ENCODE data around the gene MEF2B.
"Not testable (repeated sequence)": the region's sequence is repeated elsewhere in the genome, so short reads cannot be mapped to it uniquely, and the experiment has no call there.

MEF2B gene

DNA sequence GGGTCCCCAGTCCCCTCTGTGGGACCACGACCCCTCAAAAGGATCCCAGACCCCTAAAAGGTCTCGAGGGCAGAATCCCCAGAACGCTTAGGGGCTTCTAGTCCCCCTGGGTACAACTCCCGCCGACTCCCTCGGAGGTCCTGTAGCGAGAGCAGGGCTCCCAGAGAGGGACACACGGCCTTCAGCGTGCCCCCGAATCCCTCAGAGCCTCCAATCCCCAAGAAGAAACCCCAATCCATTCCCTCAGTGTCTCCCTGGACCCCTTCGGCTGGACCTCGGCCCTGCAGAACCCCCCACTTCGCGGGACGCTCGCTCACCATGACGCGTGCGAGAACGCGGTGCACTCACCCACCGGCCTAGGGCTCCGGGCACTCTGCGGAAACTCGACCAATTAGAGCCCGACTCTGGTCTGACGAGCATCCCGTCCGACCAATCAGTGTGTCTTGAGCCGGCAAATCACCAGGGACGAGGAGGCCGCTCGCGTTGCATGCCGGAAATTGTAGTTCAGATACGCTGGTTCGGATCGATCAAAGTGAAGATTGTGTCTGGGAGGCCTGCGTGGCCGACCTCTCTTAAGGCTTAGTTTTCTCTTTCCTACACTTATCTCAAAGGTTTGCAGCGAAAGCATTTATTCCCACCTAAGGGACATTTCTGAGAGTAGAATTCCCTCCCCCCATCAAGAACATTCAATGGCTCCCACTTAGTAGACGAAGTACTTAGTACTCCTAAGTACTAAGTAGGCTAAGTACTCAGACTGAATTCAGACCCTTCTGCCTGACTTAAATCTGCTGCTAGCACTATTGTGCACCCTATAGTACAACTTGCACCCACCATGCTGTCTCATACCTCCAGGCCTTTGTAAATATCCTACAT, 31.7 kb downstream of the MEF2B start, which contains the start of gene TMEM161A:
TMEM161A (minus strand) TSS at position 370 of the 873 bp plus-strand sequence; CDS start at position 320, 50 bp downstream.
- Histone ChIP-seq H3K27ac (ENCODE audit: low read depth, low read length) (no peak within 1 kb of the TSS), H3K36me3 (ENCODE audit: control insufficient read depth, insufficient read depth, low read length) (no peaks in the 10 kb centered on the region), H3K4me1 (ENCODE audit: control insufficient read depth, insufficient read depth, low read length) (peaks cover 7% of the 10 kb centered on the region), H3K9me3 (ENCODE audit: control insufficient read depth, insufficient read depth, low read length) (no peaks in the 10 kb centered on the region), H3K27me3 (ENCODE audit: control insufficient read depth, insufficient read depth, low read length) (peaks cover 13% of the 10 kb centered on the region), H3K4me3 (ENCODE audit: low read depth, low read length) (peak within 1 kb of the TSS; percentile 91), H3K9ac (ENCODE audit: low read depth, low read length) (peak within 1 kb of the TSS; percentile 70)

DNA sequence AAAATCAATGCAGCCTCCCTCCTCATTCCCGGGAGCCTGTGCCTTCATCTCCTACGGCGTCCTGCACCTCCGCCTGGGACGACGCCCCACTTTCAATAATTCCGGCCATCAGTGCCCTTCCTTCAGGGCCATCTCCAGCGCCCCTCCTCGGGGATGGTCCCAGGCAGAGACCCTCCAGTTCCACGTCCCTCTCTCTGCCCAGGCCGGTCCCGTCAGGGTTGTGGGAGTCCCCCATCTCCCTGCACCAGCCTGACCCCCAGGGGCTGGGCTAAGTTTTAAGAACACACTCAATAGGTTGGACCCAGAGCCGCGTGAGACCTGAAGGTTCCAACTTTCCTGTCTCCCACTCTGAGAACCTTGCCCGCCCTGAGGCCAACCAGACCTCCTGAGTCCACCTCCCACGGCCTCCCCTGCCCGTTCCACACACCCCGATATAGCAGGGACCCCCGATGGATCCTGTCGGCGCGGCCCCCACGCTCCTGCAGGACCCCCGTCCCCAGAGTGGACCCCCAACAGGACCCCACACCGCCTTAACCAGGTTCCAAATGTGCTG, 32.4 kb downstream of the MEF2B start:
- peaks cover 2% of the 10 kb centered on the region; the same call in 1 of the 2 replicates for H3K36me3 ChIP-seq (ENCODE audit: control insufficient read depth, insufficient read depth, low read length)
- peak overlapping the region; percentile 70; the same call in 1 of the 2 replicates for H3K9ac ChIP-seq (ENCODE audit: low read depth, low read length)
- peaks cover 13% of the 10 kb centered on the region for H3K27me3 ChIP-seq (ENCODE audit: control insufficient read depth, insufficient read depth, low read length)
- no peak overlapping the region for H3K27ac ChIP-seq (ENCODE audit: low read depth, low read length)
- H3K4me3 ChIP-seq (ENCODE audit: low read depth, low read length), result peak overlapping the region; percentile 91
- no peaks in the 10 kb centered on the region; the same call in 1 of the 2 replicates for H3K9me3 ChIP-seq (ENCODE audit: control insufficient read depth, insufficient read depth, low read length)
- peaks cover 7% of the 10 kb centered on the region for H3K4me1 ChIP-seq (ENCODE audit: control insufficient read depth, insufficient read depth, low read length)

DNA sequence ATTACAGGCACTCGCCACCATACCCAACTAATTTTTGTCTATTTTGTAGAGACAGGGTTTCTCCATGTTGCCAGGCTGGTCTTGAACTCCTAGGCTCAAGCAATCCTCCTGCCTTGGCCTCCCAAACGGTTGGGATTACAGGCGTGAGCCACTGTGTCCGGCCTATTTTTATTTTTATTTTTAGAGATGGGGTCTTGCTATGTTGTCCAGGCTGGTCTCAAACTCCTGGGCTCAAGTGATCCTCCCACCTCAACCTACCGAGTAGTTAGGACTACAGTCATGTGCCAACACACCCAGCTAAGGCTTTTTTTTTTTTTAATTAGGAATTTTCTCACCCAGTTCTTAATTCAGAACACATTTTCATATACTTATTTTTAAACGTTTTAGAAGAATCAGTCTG, 34.4 kb downstream of the MEF2B start:
- H3K36me3 ChIP-seq (ENCODE audit: control insufficient read depth, insufficient read depth, low read length); H3K9me3 ChIP-seq (ENCODE audit: control insufficient read depth, insufficient read depth, low read length); H3K9ac ChIP-seq (ENCODE audit: low read depth, low read length); H3K4me1 ChIP-seq (ENCODE audit: control insufficient read depth, insufficient read depth, low read length); H3K27me3 ChIP-seq (ENCODE audit: control insufficient read depth, insufficient read depth, low read length); H3K27ac ChIP-seq (ENCODE audit: low read depth, low read length); H3K4me3 ChIP-seq (ENCODE audit: low read depth, low read length): not testable (repeated sequence)

DNA sequence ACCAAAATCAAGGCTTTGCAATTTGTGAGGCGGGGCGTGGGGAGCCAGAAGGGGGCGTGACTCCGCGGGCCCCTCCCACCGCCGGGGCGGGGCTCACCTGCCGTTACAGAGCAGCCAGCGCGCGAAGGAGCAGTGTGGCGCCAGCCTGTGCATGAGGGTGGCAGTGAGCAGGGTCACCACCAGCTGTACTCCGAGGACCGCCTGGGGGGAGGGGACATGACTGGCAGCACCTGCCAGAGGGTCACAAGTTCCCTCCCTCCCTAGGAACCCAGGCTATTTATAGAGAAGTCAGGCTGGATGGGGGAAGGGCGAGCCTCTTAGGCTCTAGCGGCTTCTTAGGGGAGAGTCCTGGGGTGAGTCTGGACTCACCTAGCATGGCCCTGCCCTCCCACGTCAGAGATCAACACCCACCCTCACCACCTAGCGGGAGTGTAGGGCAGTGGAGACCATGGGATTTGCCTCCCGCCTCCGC, 35.3 kb downstream of the MEF2B start:
- Histone ChIP-seq H3K4me1 (ENCODE audit: control insufficient read depth, insufficient read depth, low read length) (peaks cover 7% of the 10 kb centered on the region), H3K9me3 (ENCODE audit: control insufficient read depth, insufficient read depth, low read length) (peaks cover 8% of the 10 kb centered on the region), H3K36me3 (ENCODE audit: control insufficient read depth, insufficient read depth, low read length) (peaks cover 8% of the 10 kb centered on the region), H3K9ac (ENCODE audit: low read depth, low read length) (no peak overlapping the region), H3K27me3 (ENCODE audit: control insufficient read depth, insufficient read depth, low read length) (peaks cover 9% of the 10 kb centered on the region), H3K27ac (ENCODE audit: low read depth, low read length) (no peak overlapping the region), H3K4me3 (ENCODE audit: low read depth, low read length) (peak overlapping the region; percentile 52)

DNA sequence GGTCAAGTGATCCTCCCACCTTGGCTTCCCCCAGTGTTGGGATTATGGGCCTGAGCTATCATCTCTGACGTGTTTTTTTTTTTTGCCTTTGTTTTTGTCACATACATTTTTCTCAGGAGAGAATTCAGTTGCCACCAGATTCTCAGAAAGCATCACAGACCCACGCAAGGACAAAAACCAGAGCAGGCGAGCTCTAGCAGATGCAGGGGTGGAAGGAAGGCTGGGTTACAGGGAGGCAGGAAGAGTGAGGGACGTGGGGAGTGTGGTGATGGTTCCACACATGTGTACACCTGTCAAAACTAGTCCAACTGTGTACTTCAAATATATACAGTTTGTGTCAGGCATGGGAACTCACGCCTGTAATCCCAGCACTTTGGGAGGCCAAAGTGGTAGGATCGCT, 36.1 kb downstream of the MEF2B start:
- Histone ChIP-seq H3K27ac (ENCODE audit: low read depth, low read length) (no peak overlapping the region), H3K36me3 (ENCODE audit: control insufficient read depth, insufficient read depth, low read length) (peaks cover 8% of the 10 kb centered on the region), H3K27me3 (ENCODE audit: control insufficient read depth, insufficient read depth, low read length) (peaks cover 9% of the 10 kb centered on the region), H3K9me3 (ENCODE audit: control insufficient read depth, insufficient read depth, low read length) (peaks cover 8% of the 10 kb centered on the region), H3K4me1 (ENCODE audit: control insufficient read depth, insufficient read depth, low read length) (peaks cover 7% of the 10 kb centered on the region), H3K4me3 (ENCODE audit: low read depth, low read length) (no peak overlapping the region), H3K9ac (ENCODE audit: low read depth, low read length) (no peak overlapping the region)

DNA sequence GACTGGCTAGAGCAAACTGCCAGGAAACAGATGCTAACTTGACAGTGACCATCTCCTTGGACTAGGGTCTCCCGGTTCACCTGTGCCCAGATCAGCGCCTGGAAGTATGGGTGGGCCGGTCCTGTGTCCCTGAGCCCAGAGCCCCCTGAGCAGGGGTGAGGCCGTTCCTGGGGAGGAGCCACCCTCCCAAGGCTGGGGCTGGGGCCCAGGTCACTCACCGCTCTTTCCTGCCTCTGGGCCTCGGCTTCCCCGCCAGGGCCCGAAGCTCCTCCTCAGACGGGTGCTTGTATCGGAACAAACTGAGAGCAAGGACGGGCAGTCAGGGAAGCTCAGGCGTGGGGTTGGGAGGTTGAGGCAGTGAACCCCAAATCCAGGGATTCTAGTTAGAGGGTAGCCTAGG, 37.2 kb downstream of the MEF2B start:
- peaks cover 9% of the 10 kb centered on the region for H3K27me3 ChIP-seq (ENCODE audit: control insufficient read depth, insufficient read depth, low read length)
- peaks cover 8% of the 10 kb centered on the region for H3K9me3 ChIP-seq (ENCODE audit: control insufficient read depth, insufficient read depth, low read length)
- H3K36me3 ChIP-seq (ENCODE audit: control insufficient read depth, insufficient read depth, low read length), result peaks cover 9% of the 10 kb centered on the region
- H3K4me1 ChIP-seq (ENCODE audit: control insufficient read depth, insufficient read depth, low read length), result peaks cover 7% of the 10 kb centered on the region
- no peak overlapping the region for H3K27ac ChIP-seq (ENCODE audit: low read depth, low read length)
- no peak overlapping the region for H3K4me3 ChIP-seq (ENCODE audit: low read depth, low read length)
- H3K9ac ChIP-seq (ENCODE audit: low read depth, low read length), result no peak overlapping the region

DNA sequence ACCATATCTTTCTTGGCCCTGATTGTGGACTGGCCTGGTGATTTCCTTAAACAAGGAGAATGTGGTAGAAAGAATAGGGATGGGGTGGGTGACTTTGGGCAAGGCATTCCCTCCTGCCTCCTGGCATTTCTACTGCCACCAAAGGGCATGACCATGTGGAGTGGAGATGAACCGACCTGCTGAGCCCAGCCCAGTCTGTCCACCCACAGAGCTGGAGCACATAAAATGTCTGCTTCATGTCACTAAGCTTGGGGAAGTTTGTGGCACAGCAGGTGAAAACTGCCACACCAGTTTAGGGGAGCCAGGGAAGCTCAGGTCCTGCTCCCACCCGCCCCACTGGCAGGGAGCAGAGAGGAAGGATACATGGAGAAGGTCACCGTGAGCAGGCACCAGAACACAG, 38.1 kb downstream of the MEF2B start:
- H3K4me3 ChIP-seq (ENCODE audit: low read depth, low read length), result no peak overlapping the region
- peaks cover 8% of the 10 kb centered on the region for H3K9me3 ChIP-seq (ENCODE audit: control insufficient read depth, insufficient read depth, low read length)
- no peak overlapping the region for H3K27ac ChIP-seq (ENCODE audit: low read depth, low read length)
- H3K4me1 ChIP-seq (ENCODE audit: control insufficient read depth, insufficient read depth, low read length), result peaks cover 7% of the 10 kb centered on the region
- peaks cover 11% of the 10 kb centered on the region for H3K36me3 ChIP-seq (ENCODE audit: control insufficient read depth, insufficient read depth, low read length)
- H3K27me3 ChIP-seq (ENCODE audit: control insufficient read depth, insufficient read depth, low read length), result 0 out of 2 replicates have a peak, but pooled peaks cover under 1% of the 10 kb centered on the region
- no peak overlapping the region for H3K9ac ChIP-seq (ENCODE audit: low read depth, low read length)

DNA sequence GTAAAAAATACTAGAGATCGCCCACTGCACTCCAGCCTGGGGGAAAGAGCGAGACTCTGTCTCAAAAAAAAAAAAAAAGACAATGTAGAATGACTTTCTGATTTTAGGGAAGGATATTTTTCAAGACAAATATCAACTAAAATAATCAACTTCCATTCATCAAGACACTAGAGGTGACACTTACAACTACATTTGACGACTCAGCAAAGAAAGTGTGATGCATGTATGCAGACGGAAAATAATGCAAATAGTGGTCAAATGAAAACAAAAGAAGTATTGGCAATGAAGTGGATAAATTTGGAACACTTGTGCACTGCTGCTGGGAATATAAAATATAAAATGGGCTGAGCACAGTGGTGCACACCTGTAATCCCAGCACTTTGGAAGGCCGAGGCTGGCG, 44.0 kb downstream of the MEF2B start:
- Histone ChIP-seq H3K4me1 (ENCODE audit: control insufficient read depth, insufficient read depth, low read length) (peaks cover 3% of the 10 kb centered on the region; the same call in 1 of the 2 replicates), H3K36me3 (ENCODE audit: control insufficient read depth, insufficient read depth, low read length) (peaks cover 7% of the 10 kb centered on the region), H3K4me3 (ENCODE audit: low read depth, low read length) (no peak overlapping the region)

DNA sequence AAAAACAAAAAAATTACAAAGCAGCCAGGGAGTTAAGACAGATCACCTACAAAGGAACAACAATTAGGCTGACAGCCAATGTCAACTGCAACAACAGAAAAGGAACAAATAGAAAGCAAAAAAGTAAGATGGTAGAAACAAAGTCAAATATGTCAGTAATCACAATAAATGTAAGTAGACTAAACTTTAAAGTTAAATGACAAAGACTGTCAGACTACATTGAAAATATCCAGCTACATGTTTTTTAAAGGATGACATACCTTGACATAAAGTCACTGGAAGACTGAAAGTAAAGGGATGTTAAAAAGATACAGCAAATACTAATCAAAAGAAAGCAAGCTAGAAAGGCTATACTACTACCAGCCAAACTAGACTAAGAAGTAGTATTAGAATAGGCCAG, 46.7 kb downstream of the MEF2B start:
- no peaks in the 10 kb centered on the region for H3K9me3 ChIP-seq (ENCODE audit: control insufficient read depth, insufficient read depth, low read length)
- H3K27me3 ChIP-seq (ENCODE audit: control insufficient read depth, insufficient read depth, low read length), result no peaks in the 10 kb centered on the region
- no peak overlapping the region for H3K9ac ChIP-seq (ENCODE audit: low read depth, low read length)
- H3K27ac ChIP-seq (ENCODE audit: low read depth, low read length), result no peak overlapping the region
- H3K4me3 ChIP-seq (ENCODE audit: low read depth, low read length), result no peak overlapping the region
- peaks cover 13% of the 10 kb centered on the region; the same call in 1 of the 2 replicates for H3K4me1 ChIP-seq (ENCODE audit: control insufficient read depth, insufficient read depth, low read length)
- peaks cover 19% of the 10 kb centered on the region for H3K36me3 ChIP-seq (ENCODE audit: control insufficient read depth, insufficient read depth, low read length)

More for the DNA sequence above, 44.0 kb downstream of the MEF2B start:
- no peak overlapping the region for H3K27ac ChIP-seq (ENCODE audit: low read depth, low read length)
- no peak overlapping the region for H3K9ac ChIP-seq (ENCODE audit: low read depth, low read length)
- H3K27me3 ChIP-seq (ENCODE audit: control insufficient read depth, insufficient read depth, low read length), result no peaks in the 10 kb centered on the region
- H3K9me3 ChIP-seq (ENCODE audit: control insufficient read depth, insufficient read depth, low read length), result no peaks in the 10 kb centered on the region

DNA sequence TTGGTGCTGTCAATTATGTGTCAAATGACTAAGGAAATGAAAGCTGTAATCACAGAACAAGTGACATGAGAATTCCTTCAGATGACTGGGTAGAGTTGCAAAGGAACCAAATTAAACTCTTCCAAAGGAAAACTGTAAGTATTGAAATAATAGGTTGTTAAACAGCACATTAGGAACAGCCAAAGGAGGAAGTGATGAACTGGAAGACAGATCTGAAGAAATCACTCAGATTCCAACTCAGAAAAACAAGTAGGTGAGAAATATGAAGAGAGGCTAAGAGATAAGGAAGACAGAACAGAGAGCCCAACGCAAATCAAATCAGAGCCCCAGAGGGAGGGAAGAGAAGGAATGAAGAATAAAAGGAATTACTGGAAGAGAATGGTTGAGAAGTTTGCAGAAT, 47.2 kb downstream of the MEF2B start:
- Histone ChIP-seq H3K27me3 (ENCODE audit: control insufficient read depth, insufficient read depth, low read length) (no peaks in the 10 kb centered on the region), H3K27ac (ENCODE audit: low read depth, low read length) (no peak overlapping the region), H3K9ac (ENCODE audit: low read depth, low read length) (no peak overlapping the region), H3K4me1 (ENCODE audit: control insufficient read depth, insufficient read depth, low read length) (peaks cover 13% of the 10 kb centered on the region; the same call in 1 of the 2 replicates), H3K9me3 (ENCODE audit: control insufficient read depth, insufficient read depth, low read length) (no peaks in the 10 kb centered on the region), H3K4me3 (ENCODE audit: low read depth, low read length) (no peak overlapping the region), H3K36me3 (ENCODE audit: control insufficient read depth, insufficient read depth, low read length) (peaks cover 18% of the 10 kb centered on the region)

DNA sequence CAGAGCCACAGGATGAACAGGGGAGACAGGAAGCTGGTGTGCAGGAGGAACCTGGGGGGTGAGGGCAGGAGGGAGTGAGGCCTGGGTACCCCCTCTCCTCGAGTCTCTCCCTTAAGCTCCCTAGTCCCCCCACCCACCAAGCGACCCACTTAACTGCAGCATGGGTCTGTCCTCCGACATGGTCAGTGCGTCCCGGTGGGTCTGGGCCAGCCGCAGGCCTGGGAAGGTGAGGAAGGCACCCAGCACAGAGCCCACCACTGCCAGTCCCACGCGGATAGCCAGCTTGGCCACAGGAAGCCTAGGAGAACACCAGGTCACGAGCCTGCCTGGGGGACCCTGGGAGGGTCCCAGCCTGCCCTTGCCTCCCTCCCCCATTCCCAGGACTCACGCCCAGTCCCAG, 48.7 kb downstream of the MEF2B start:
- Histone ChIP-seq H3K27ac (ENCODE audit: low read depth, low read length) (peak overlapping the region; percentile 38), H3K4me1 (ENCODE audit: control insufficient read depth, insufficient read depth, low read length) (peaks cover 13% of the 10 kb centered on the region; the same call in 1 of the 2 replicates), H3K9me3 (ENCODE audit: control insufficient read depth, insufficient read depth, low read length) (no peaks in the 10 kb centered on the region), H3K27me3 (ENCODE audit: control insufficient read depth, insufficient read depth, low read length) (no peaks in the 10 kb centered on the region), H3K9ac (ENCODE audit: low read depth, low read length) (no peak overlapping the region), H3K36me3 (ENCODE audit: control insufficient read depth, insufficient read depth, low read length) (peaks cover 16% of the 10 kb centered on the region), H3K4me3 (ENCODE audit: low read depth, low read length) (no peak overlapping the region)
